ENCODE measurements around the gene DOCK11. TPM values are rescaled to one million over a fixed set of nuclear protein-coding genes. Genes with fewer than 3 reads are reported as not detected.
"Not testable (repeated sequence)": the region's sequence is repeated elsewhere in the genome, so short reads cannot be mapped to it uniquely, and the experiment has no call there.

Gene DOCK11
- total RNA-seq, 1 donor from 2014 or later = 23.0 TPM

- DNase-seq (ENCODE audit: low spot score in 2 of 2) = no peak
- no peaks in the 10 kb centered on the region for H3K36me3 ChIP-seq
- no peak overlapping the region for H3K4me3 ChIP-seq
- no peaks in the 10 kb centered on the region for H3K4me1 ChIP-seq
- TF ChIP-seq, protein P1, sequence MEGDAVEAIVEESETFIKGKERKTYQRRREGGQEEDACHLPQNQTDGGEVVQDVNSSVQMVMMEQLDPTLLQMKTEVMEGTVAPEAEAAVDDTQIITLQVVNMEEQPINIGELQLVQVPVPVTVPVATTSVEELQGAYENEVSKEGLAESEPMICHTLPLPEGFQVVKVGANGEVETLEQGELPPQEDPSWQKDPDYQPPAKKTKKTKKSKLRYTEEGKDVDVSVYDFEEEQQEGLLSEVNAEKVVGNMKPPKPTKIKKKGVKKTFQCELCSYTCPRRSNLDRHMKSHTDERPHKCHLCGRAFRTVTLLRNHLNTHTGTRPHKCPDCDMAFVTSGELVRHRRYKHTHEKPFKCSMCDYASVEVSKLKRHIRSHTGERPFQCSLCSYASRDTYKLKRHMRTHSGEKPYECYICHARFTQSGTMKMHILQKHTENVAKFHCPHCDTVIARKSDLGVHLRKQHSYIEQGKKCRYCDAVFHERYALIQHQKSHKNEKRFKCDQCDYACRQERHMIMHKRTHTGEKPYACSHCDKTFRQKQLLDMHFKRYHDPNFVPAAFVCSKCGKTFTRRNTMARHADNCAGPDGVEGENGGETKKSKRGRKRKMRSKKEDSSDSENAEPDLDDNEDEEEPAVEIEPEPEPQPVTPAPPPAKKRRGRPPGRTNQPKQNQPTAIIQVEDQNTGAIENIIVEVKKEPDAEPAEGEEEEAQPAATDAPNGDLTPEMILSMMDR (IDR thresholded peaks at IDR 0.05) = no peak
- H3K9me3 ChIP-seq = no peaks in the 10 kb centered on the region
- intact Hi-C loops (cut with DNase I) = no loop called here
- H3K27me3 ChIP-seq = no peaks in the 10 kb centered on the region
- H3K27ac ChIP-seq = peak overlapping the region in 1 of 2 donors; percentile 11
These were observed 11.3 kb upstream of the DOCK11 start for GRCh38 chrX:118484216-118484903.

- H3K27me3 ChIP-seq; H3K9me3 ChIP-seq; H3K36me3 ChIP-seq; H3K4me3 ChIP-seq; H3K27ac ChIP-seq; DNase-seq (ENCODE audit: low spot score in 2 of 2); intact Hi-C loops (cut with DNase I); H3K4me1 ChIP-seq: not testable (repeated sequence)
These were observed 8.9 kb upstream of the DOCK11 start for GRCh38 chrX:118486693-118487092.

DNA sequence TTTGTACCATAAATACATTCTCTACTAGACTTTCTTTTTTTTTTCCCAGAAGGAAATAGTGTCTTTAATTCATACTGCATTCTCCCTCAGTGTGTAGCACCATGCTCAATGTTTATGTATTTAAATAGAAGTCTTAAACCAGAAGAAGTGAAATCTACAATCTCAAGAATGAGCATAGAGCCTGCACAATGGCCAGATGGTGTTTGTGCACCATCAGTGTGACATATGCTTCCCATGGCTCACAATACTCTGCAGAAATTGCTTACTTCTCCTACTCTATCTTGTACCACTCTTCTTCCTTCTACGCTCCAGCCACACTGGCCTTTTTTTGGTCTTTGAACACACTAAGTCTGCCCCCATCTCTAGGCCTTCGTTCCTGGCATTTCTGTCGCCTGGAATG is 2.6 kb upstream of the DOCK11 start:
- Histone ChIP-seq H3K9me3 (no peaks in the 10 kb centered on the region), H3K4me3 (no peak overlapping the region), H3K27ac (no peak overlapping the region), H3K27me3 (no peaks in the 10 kb centered on the region), H3K36me3 (no peaks in the 10 kb centered on the region), H3K4me1 (peaks cover 0 to 3% of the 10 kb centered on the region in 2 donors)
- intact Hi-C loops (cut with DNase I) = loop anchor here (10.0 kb wide), 1 partner anchor 232 kb away; the partner anchor contains the start of gene IL13RA1
- TF ChIP-seq, protein P1 (IDR thresholded peaks at IDR 0.05) = no peak
- no peak for DNase-seq (ENCODE audit: low spot score in 2 of 2)

DNA sequence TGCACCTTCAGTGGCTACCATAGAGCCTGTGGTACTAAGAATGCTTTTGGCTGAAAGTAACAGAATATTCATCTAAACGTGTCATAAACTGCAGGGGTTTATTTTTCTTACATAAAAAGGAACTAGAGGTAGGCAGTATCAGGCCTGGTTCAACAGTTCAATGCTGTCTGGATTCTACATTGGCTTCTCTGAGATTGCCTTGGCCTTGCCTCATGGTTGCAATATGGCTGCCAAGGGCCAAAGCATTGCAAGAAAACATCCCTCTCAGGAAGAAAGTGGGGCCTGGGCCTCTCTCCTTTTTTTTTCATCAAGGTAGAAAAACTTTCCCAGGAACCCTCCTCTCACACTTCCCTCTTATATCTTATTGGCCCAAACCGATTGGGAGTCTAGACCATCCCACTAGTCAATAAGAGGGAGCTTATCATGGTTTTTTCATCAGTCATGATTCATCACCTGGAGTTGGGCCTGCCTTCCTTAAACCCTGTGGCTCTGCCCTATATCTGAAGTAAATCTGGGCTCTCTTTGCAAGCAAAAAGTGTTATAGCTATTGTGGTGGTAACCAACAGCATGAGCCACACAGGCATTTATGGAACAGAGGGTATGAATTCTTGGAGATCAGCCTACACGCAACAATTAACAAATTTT is 1.8 kb upstream of the DOCK11 start:
- peak overlapping the region; percentile 80 to 94 for H3K27ac ChIP-seq
- intact Hi-C loops (cut with DNase I) = loop anchor here (2.0 to 10.0 kb wide), 2 partner anchors 107 to 231 kb away; partner anchors contain the start of gene IL13RA1
- TF ChIP-seq, protein P1 (IDR thresholded peaks at IDR 0.05) = no peak
- peaks cover 0 to 3% of the 10 kb centered on the region in 2 donors for H3K4me1 ChIP-seq
- no peaks in the 10 kb centered on the region for H3K9me3 ChIP-seq
- no peaks in the 10 kb centered on the region for H3K36me3 ChIP-seq
- H3K4me3 ChIP-seq = no peak overlapping the region
- no peak for DNase-seq (ENCODE audit: low spot score in 2 of 2)
- no peaks in the 10 kb centered on the region for H3K27me3 ChIP-seq

GRCh38 chrX:118495958-118496762 is 545 bp downstream of the DOCK11 start:
- DNase-seq (ENCODE audit: low spot score in 2 of 2) = peak; percentile 25 to 74
- H3K4me1 ChIP-seq = peaks cover 0 to 3% of the 10 kb centered on the region in 2 donors
- no peaks in the 10 kb centered on the region for H3K36me3 ChIP-seq
- no peaks in the 10 kb centered on the region for H3K27me3 ChIP-seq
- H3K4me3 ChIP-seq = peak overlapping the region; percentile 49 to 93
- intact Hi-C loops (cut with DNase I) = loop anchor here (2.0 to 10.0 kb wide), 5 partner anchors 17 to 229 kb away; partner anchors contain the start of gene IL13RA1
- no peaks in the 10 kb centered on the region for H3K9me3 ChIP-seq
- H3K27ac ChIP-seq = peak overlapping the region; percentile 80 to 94
- TF ChIP-seq, protein P1 (IDR thresholded peaks at IDR 0.05) = no peak
